Measurements from ENCODE around the gene CBLN1.

GRCh38 chr16:49260956-49261530 lies 20.6 kb downstream of the CBLN1 start:
- TF ChIP-seq, protein P1, sequence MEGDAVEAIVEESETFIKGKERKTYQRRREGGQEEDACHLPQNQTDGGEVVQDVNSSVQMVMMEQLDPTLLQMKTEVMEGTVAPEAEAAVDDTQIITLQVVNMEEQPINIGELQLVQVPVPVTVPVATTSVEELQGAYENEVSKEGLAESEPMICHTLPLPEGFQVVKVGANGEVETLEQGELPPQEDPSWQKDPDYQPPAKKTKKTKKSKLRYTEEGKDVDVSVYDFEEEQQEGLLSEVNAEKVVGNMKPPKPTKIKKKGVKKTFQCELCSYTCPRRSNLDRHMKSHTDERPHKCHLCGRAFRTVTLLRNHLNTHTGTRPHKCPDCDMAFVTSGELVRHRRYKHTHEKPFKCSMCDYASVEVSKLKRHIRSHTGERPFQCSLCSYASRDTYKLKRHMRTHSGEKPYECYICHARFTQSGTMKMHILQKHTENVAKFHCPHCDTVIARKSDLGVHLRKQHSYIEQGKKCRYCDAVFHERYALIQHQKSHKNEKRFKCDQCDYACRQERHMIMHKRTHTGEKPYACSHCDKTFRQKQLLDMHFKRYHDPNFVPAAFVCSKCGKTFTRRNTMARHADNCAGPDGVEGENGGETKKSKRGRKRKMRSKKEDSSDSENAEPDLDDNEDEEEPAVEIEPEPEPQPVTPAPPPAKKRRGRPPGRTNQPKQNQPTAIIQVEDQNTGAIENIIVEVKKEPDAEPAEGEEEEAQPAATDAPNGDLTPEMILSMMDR (IDR thresholded peaks at IDR 0.05; ENCODE audit: low read depth, low read length), result no peak
- TF ChIP-seq EZH2phosphoT487 (IDR thresholded peaks at IDR 0.05; ENCODE audit: low read depth), result no peak
